Measurements from ENCODE around the gene NRG3. TPM values are rescaled to one million over a fixed set of nuclear protein-coding genes. Genes with fewer than 3 reads are reported as not detected.

Gene NRG3
- total RNA-seq, 1 donor from 2014 or later = 0.74 TPM

DNA sequence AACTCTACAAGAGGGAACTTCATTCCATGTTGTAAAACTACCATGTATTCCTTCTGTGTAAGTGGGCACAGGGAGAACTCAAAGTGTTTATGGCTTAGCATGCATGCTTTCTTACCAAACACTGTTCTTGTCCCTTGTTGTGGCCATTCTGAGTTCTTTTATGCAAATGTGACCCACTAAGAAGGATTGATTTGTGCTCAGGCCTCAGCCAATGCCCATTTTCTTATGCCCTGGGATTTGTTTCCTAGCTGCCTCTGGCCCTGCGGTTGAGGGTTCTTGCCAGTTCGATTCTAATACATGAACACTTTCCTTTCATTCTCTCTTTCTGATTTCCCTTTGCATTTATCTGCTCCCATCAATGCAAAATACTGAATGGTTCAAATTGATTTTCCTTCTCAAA lies 316.7 kb downstream of the NRG3 start:
- H3K27ac Mint-ChIP-seq = no peak overlapping the region
- no peak for TF ChIP-seq CTCF (IDR thresholded peaks at IDR 0.05; ENCODE audit: unreplicated experiment)
- no peak for DNase-seq (ENCODE audit: low spot score in 2 of 2, unreplicated experiment in 2 of 2)
- H3K27me3 Mint-ChIP-seq (ENCODE audit: low read depth) = no peaks in the 10 kb centered on the region
- no peak overlapping the region for H3K4me3 Mint-ChIP-seq
- no peaks in the 10 kb centered on the region for H3K36me3 Mint-ChIP-seq
- H3K4me1 Mint-ChIP-seq = peaks cover 6% of the 10 kb centered on the region
- no peaks in the 10 kb centered on the region for H3K9me3 Mint-ChIP-seq

DNA sequence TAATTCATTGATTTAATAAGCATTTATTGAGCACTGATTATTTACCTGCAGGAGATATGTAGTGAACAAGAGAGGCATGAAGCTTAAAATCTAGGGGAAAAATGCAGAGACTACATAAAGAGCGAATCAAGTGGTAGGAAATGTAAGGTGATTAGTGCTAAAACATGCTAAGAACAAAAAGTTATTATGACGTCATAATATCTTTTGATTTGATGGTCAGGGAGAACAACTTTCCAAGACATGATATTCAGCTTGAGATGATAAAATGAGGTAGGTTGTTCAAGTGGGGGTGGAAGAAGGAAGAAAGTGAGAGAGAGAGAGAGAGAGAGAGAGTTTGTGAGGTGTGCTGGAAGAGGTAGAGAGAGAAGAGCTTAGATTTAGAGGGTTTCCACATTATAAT lies 317.7 kb downstream of the NRG3 start:
- DNase-seq (ENCODE audit: low spot score in 2 of 2, unreplicated experiment in 2 of 2) = no peak
- H3K27me3 Mint-ChIP-seq (ENCODE audit: low read depth) = no peaks in the 10 kb centered on the region

DNA sequence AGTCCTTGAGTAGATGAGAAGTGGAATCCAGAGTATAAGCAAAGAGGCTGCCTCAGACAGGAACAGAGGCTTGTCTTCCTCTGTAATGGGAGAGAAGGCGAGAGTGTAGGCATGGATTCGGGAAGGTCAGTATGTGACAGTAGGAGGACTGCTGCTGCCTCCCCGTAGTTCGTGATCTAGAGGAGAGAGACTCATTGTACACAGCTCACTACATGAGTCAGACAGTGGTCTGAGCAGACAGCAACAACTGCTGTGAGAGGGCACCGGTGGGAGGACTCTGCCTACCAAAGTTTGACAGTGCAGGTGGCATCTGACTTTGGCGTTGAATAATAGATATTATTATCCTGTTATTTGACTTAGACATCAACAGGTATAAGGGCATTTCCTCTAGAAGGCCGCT lies 319.4 kb downstream of the NRG3 start:
- no peak overlapping the region for H3K4me3 Mint-ChIP-seq
- no peak for TF ChIP-seq CTCF (IDR thresholded peaks at IDR 0.05; ENCODE audit: unreplicated experiment)
- H3K36me3 Mint-ChIP-seq = no peaks in the 10 kb centered on the region
- DNase-seq (ENCODE audit: low spot score in 2 of 2, unreplicated experiment in 2 of 2) = no peak
- H3K27ac Mint-ChIP-seq = no peak overlapping the region
- no peaks in the 10 kb centered on the region for H3K27me3 Mint-ChIP-seq (ENCODE audit: low read depth)
- H3K4me1 Mint-ChIP-seq = peaks cover 6% of the 10 kb centered on the region
- H3K9me3 Mint-ChIP-seq = no peaks in the 10 kb centered on the region

More for the DNA sequence above, 317.7 kb downstream of the NRG3 start:
- H3K27ac Mint-ChIP-seq = no peak overlapping the region
- H3K4me1 Mint-ChIP-seq = peaks cover 6% of the 10 kb centered on the region
- TF ChIP-seq CTCF (IDR thresholded peaks at IDR 0.05; ENCODE audit: unreplicated experiment) = no peak
- no peaks in the 10 kb centered on the region for H3K36me3 Mint-ChIP-seq
- no peaks in the 10 kb centered on the region for H3K9me3 Mint-ChIP-seq
- no peak overlapping the region for H3K4me3 Mint-ChIP-seq

- Mint-ChIP-seq H3K27ac (no peak overlapping the region), H3K4me1 (no peaks in the 10 kb centered on the region), H3K27me3 (ENCODE audit: low read depth) (peaks cover 7% of the 10 kb centered on the region), H3K36me3 (no peaks in the 10 kb centered on the region), H3K4me3 (no peak overlapping the region), H3K9me3 (no peaks in the 10 kb centered on the region)
- no peak for DNase-seq (ENCODE audit: low spot score in 2 of 2, unreplicated experiment in 2 of 2)
- TF ChIP-seq CTCF (IDR thresholded peaks at IDR 0.05; ENCODE audit: unreplicated experiment) = no peak
Observed at GRCh38 chr10:82206831-82207230, 331.8 kb downstream of the NRG3 start.

DNA sequence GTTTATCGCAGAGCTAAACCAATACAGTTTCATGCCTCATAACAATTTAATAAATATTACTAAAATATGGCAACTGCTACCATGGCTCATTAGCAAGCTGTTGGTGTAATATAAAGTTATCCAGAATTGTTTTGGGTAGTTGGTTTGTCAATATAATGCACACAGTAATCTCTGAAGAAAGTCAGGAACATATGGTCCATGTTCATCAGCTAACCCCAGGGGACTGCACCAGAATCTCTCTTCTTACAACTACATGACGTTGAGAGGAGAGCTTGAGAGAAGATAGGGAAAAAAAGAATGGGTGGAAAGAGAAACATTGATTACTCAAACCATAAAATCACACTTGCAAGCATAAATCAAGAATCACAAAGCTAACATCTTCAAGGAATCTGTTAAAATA lies 333.7 kb downstream of the NRG3 start:
- no peak for DNase-seq (ENCODE audit: low spot score in 2 of 2, unreplicated experiment in 2 of 2)
- H3K9me3 Mint-ChIP-seq = no peaks in the 10 kb centered on the region
- no peaks in the 10 kb centered on the region for H3K4me1 Mint-ChIP-seq
- no peak for TF ChIP-seq CTCF (IDR thresholded peaks at IDR 0.05; ENCODE audit: unreplicated experiment)
- no peak overlapping the region for H3K27ac Mint-ChIP-seq
- H3K36me3 Mint-ChIP-seq = no peaks in the 10 kb centered on the region
- no peak overlapping the region for H3K4me3 Mint-ChIP-seq
- H3K27me3 Mint-ChIP-seq (ENCODE audit: low read depth) = peaks cover 7% of the 10 kb centered on the region

DNA sequence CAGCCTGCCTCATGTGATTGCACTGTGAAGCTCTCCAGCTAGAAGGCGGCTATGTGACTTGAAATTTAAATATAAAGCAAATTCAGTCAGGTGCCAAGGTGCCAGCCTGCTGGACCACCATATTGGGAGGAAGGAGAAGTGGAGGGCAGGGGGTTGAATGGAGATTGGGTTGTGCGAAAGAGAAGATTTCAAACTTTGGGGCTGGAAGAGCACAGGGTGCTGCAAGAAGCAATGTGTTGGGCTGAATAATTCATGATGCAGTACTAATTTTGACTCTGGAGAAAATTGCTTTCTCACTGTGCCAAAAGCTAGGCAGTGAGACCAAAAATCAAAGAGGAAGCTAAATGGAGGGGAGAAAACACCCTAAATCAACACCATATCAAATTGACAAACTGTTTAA lies 335.3 kb downstream of the NRG3 start:
- DNase-seq (ENCODE audit: low spot score in 2 of 2, unreplicated experiment in 2 of 2) = no peak
- TF ChIP-seq CTCF (IDR thresholded peaks at IDR 0.05; ENCODE audit: unreplicated experiment) = no peak
- Mint-ChIP-seq H3K4me1 (no peaks in the 10 kb centered on the region), H3K4me3 (no peak overlapping the region), H3K27ac (no peak overlapping the region), H3K36me3 (no peaks in the 10 kb centered on the region), H3K9me3 (no peaks in the 10 kb centered on the region), H3K27me3 (ENCODE audit: low read depth) (peaks cover 7% of the 10 kb centered on the region)

Measured in mesothelial cell of epicardium (in vitro differentiated cells).